Erythroblast (primary cell): Measurements from ENCODE around the gene PAPSS1.

Experiments
- GATA1 ChIP-seq: IDR thresholded peaks from 2 replicates; pipeline ENCODE4 v1.6.1; 2011; ENCODE audit warnings: low read depth, mild to moderate bottlenecking, control low read depth, low read length, moderate library complexity
- POLR2A ChIP-seq: IDR thresholded peaks from 2 replicates; pipeline ENCODE4 v1.6.1; 2011; ENCODE audit warnings: mild to moderate bottlenecking, low read length

DNA sequence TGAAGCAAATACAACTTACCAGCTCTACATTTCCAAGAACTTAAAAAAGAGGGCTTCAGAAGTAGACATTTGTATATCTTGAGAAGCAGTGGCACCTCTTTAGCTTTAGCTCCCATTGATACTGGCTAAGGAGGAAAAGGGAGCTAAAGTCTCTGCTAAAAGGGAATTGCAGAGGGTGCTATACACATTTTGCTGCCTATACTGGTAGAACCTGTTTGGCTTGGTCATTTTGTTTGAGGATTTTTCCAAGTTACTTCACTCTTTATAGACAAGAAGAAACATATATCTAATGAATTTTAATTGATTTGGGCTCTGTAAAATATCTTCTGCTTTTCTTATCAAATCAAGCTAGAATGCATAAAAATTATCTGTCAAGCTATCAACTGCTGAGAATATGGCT, 11.8 kb downstream of the PAPSS1 start:
- no peak for TF ChIP-seq POLR2A
- no peak for TF ChIP-seq GATA1
